WTC11 (cell line): Measurements from ENCODE around the gene CNTNAP1. TPM values are rescaled to one million over a fixed set of nuclear protein-coding genes. Genes with fewer than 3 reads are reported as not detected.

ENCODE experiments used
- ATAC-seq: fragments of 200-7000 bp; cut with Tn5 transposase; 2 replicates; pipeline ENCODE4 v1.10.0; 2021; ENCODE audit warnings: mild to moderate bottlenecking, moderate library complexity
- CTCF ChIA-PET: fragments of 300-600 bp; sonication (Branson Sonifier 250); formaldehyde crosslinking; loops from one replicate; lab custom pipeline; 2021; ENCODE audit warnings: antibody characterized with exemption; lab: Charles Lee
- POLR2A ChIA-PET: fragments of 350-600 bp; sonication (Branson Sonifier 250); formaldehyde crosslinking; loops from one replicate; lab custom pipeline; 2021; ENCODE audit warnings: antibody characterized with exemption; lab: Charles Lee
- DNase-seq: peaks from one replicate; pipeline ENCODE4 v3.0.0; 2021; ENCODE audit warnings: low spot score
- H3K27ac Mint-ChIP-seq: 2 replicates; pipeline ENCODE4 v1.8.0; 2021; ENCODE audit warnings: mixed read lengths
- H3K27me3 Mint-ChIP-seq: 2 replicates; pipeline ENCODE4 v1.8.0; 2021; ENCODE audit warnings: low read depth, mild to moderate bottlenecking, moderate library complexity, mixed read lengths
- H3K36me3 Mint-ChIP-seq: 2 replicates; pipeline ENCODE4 v1.8.0; 2021; ENCODE audit warnings: mixed read lengths
- H3K4me1 Mint-ChIP-seq: 2 replicates; pipeline ENCODE4 v1.8.0; 2022; ENCODE audit warnings: mixed read lengths
- H3K4me3 Mint-ChIP-seq: 2 replicates; pipeline ENCODE4 v1.8.0; 2021; ENCODE audit warnings: mild to moderate bottlenecking, moderate library complexity, mixed read lengths
- H3K9me3 Mint-ChIP-seq: 2 replicates; pipeline ENCODE4 v1.8.0; 2021; ENCODE audit warnings: mixed read lengths
- CREB1 ChIP-seq: sonication (generic); formaldehyde crosslinking; IDR thresholded peaks from 2 replicates; pipeline ENCODE4 v1.8.0; 2023; ENCODE audit warnings: mild to moderate bottlenecking, missing genetic modification reagents
- CREM ChIP-seq: sonication (generic); formaldehyde crosslinking; IDR thresholded peaks from 2 replicates; pipeline ENCODE4 v1.8.1; 2022; ENCODE audit warnings: mild to moderate bottlenecking, missing genetic modification reagents, moderate library complexity
- CTCF ChIP-seq: fragments of 200-600 bp; IDR thresholded peaks from 2 replicates; pipeline ENCODE4 v1.8.0; 2022; ENCODE audit warnings: antibody characterized with exemption
- E2F4 ChIP-seq: sonication (generic); formaldehyde crosslinking; IDR thresholded peaks from 2 replicates; pipeline ENCODE4 v1.8.1; 2022; ENCODE audit warnings: low read depth, mild to moderate bottlenecking, moderate library complexity, missing genetic modification reagents, borderline replicate concordance
- E2F5 ChIP-seq: sonication (generic); formaldehyde crosslinking; IDR thresholded peaks from 2 replicates; pipeline ENCODE4 v1.8.1; 2022; ENCODE audit warnings: mild to moderate bottlenecking, moderate library complexity, missing genetic modification reagents
- ELF4 ChIP-seq: sonication (generic); formaldehyde crosslinking; IDR thresholded peaks from 2 replicates; pipeline ENCODE4 v1.8.1; 2022; ENCODE audit warnings: low read depth, mild to moderate bottlenecking, moderate library complexity, missing genetic modification reagents
- ERG ChIP-seq: fragments of 250-450 bp; sonication (Bioruptor Pico); IDR thresholded peaks from 2 replicates; pipeline ENCODE4 v1.8.0; 2021; ENCODE audit warnings: mild to moderate bottlenecking
- FOXK1 ChIP-seq: sonication (generic); formaldehyde crosslinking; IDR thresholded peaks from 2 replicates; pipeline ENCODE4 v1.8.0; 2022; ENCODE audit warnings: mild to moderate bottlenecking, moderate library complexity, missing genetic modification reagents
- IRF2 ChIP-seq: sonication (generic); formaldehyde crosslinking; IDR thresholded peaks from 2 replicates; pipeline ENCODE4 v1.8.0; 2022; ENCODE audit warnings: low read depth, missing genetic modification reagents, borderline replicate concordance
- NFE2L1 ChIP-seq: sonication (generic); formaldehyde crosslinking; IDR thresholded peaks from 2 replicates; pipeline ENCODE4 v1.8.1; 2023; ENCODE audit warnings: missing genetic modification reagents
- NR3C1 ChIP-seq: sonication (generic); formaldehyde crosslinking; conservative IDR thresholded peaks from 2 replicates; pipeline ENCODE4 v1.8.1; 2023; ENCODE audit warnings: low read depth, mild to moderate bottlenecking, missing genetic modification reagents
- OVOL2 ChIP-seq: fragments of 250-450 bp; sonication (Bioruptor Pico); IDR thresholded peaks from 2 replicates; pipeline ENCODE4 v1.9.0; 2021; ENCODE audit warnings: mild to moderate bottlenecking, borderline replicate concordance
- SP1 ChIP-seq: sonication (generic); formaldehyde crosslinking; conservative IDR thresholded peaks from 2 replicates; pipeline ENCODE4 v1.8.1; 2022; ENCODE audit warnings: missing genetic modification reagents
- ZNF317 ChIP-seq: sonication (generic); formaldehyde crosslinking; IDR thresholded peaks from 2 replicates; pipeline ENCODE4 v1.8.1; 2023; ENCODE audit warnings: low read depth, mild to moderate bottlenecking, moderate library complexity, missing genetic modification reagents, borderline replicate concordance
- total RNA-seq: library from RNA; stranded (reverse); gene quantifications from 3 replicates; pipeline ENCODE4 v1.2.3, GENCODE V29; 2021
- TF ChIP-seq, protein P1 (sequence below): fragments of 250-450 bp; sonication (Bioruptor Pico); IDR thresholded peaks from 2 replicates; pipeline ENCODE4 v2.1.2; 2022; ENCODE audit warnings: mild to moderate bottlenecking, moderate library complexity
- TF ChIP-seq, protein P2 (sequence below): sonication (generic); formaldehyde crosslinking; IDR thresholded peaks from 2 replicates; pipeline ENCODE4 v1.8.1; 2022; ENCODE audit warnings: low read depth, missing genetic modification reagents, borderline replicate concordance
- TF ChIP-seq, protein P3 (sequence below): fragments of 250-450 bp; sonication (Bioruptor Pico); IDR thresholded peaks from 2 replicates; pipeline ENCODE4 v1.9.0; 2021; ENCODE audit warnings: moderate library complexity, mild to moderate bottlenecking, inconsistent platforms, borderline replicate concordance

Gene CNTNAP1
- total RNA-seq, 1 experiment from 2014 or later = 12.1 TPM

GRCh38 chr17:42692489-42692888 is 10.2 kb downstream of the CNTNAP1 start (continued):
- TF ChIP-seq CREB1 (no peak), IRF2 (no peak), NR3C1 (no peak), CTCF (no peak)
- TF ChIP-seq, all 79 proteins: peak for 0

DNA sequence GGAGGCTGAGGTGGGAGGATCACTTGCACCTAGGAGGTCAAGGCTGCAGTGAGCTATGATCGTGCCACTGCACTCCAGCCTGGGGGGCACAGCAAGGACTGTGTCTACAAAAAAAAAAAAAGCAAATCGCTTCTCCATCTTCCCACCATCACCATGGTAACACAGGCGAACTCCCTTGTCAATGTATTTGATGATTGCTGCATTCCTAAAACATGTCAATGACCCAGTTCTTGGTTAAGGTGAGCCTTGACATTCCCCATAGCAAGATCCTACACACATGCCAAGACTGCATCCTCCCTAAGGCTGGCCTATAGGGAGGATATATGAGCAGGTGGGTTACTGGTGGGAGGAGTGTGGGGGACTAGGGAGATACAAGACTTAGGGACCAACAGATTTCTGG is 12.2 kb downstream of the CNTNAP1 start:
- DNase-seq (no peak), ATAC-seq (no peak)
- H3K4me3 Mint-ChIP-seq = no peak overlapping the region
- no peak overlapping the region for H3K27ac Mint-ChIP-seq
- H3K27me3 Mint-ChIP-seq = no peaks in the 10 kb centered on the region
- H3K4me1 Mint-ChIP-seq = peaks cover 2% of the 10 kb centered on the region; the same call in 1 of the 2 replicates
- H3K36me3 Mint-ChIP-seq = peaks cover 8% of the 10 kb centered on the region
- TF ChIP-seq E2F4 (CRISPR knock-in tag) (no peak), NFE2L1 (CRISPR knock-in tag) (no peak), OVOL2 (CRISPR knock-in tag) (no peak), SP1 (no peak), ZNF317 (no peak)
- TF ChIP-seq, protein P1, sequence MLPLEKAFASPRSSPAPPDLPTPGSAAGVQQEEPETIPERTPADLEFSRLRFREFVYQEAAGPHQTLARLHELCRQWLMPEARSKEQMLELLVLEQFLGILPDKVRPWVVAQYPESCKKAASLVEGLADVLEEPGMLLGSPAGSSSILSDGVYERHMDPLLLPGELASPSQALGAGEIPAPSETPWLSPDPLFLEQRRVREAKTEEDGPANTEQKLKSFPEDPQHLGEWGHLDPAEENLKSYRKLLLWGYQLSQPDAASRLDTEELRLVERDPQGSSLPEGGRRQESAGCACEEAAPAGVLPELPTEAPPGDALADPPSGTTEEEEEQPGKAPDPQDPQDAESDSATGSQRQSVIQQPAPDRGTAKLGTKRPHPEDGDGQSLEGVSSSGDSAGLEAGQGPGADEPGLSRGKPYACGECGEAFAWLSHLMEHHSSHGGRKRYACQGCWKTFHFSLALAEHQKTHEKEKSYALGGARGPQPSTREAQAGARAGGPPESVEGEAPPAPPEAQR (CRISPR knock-in tag) = no peak
- TF ChIP-seq, all 79 proteins: peak for 0
- CTCF ChIA-PET = interaction anchor here (1.0 kb wide), 1 partner anchor 69 kb away, joined by 4 read pairs; no protein-coding TSS in a partner anchor
- POLR2A ChIA-PET = no interaction called here
- no peaks in the 10 kb centered on the region for H3K9me3 Mint-ChIP-seq

DNA sequence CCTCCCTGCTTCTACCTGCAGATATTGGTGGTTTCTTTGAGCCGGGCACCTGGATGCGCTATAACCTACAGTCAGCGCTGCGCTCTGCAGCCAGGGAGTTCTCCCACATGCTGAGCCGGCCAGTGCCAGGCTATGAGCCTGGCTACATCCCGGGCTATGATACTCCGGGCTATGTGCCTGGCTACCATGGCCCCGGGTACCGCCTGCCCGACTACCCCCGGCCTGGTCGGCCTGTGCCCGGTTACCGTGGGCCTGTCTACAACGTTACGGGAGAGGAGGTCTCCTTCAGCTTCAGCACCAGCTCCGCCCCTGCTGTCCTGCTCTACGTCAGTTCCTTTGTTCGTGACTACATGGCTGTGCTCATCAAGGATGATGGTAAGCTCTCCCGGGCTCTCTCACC is 13.2 kb downstream of the CNTNAP1 start:
- H3K27ac Mint-ChIP-seq = no peak overlapping the region
- H3K36me3 Mint-ChIP-seq = peaks cover 8% of the 10 kb centered on the region
- H3K4me1 Mint-ChIP-seq = peaks cover 2% of the 10 kb centered on the region; the same call in 1 of the 2 replicates
- ChIA-PET POLR2A (no interaction called here), CTCF (no interaction called here)
- ATAC-seq (no peak), DNase-seq (no peak)
- H3K4me3 Mint-ChIP-seq = no peak overlapping the region
- H3K9me3 Mint-ChIP-seq = no peaks in the 10 kb centered on the region
- TF ChIP-seq, protein P2, sequence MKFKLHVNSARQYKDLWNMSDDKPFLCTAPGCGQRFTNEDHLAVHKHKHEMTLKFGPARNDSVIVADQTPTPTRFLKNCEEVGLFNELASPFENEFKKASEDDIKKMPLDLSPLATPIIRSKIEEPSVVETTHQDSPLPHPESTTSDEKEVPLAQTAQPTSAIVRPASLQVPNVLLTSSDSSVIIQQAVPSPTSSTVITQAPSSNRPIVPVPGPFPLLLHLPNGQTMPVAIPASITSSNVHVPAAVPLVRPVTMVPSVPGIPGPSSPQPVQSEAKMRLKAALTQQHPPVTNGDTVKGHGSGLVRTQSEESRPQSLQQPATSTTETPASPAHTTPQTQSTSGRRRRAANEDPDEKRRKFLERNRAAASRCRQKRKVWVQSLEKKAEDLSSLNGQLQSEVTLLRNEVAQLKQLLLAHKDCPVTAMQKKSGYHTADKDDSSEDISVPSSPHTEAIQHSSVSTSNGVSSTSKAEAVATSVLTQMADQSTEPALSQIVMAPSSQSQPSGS (CRISPR knock-in tag) = no peak
- TF ChIP-seq FOXK1 = no peak
- TF ChIP-seq, protein P3, sequence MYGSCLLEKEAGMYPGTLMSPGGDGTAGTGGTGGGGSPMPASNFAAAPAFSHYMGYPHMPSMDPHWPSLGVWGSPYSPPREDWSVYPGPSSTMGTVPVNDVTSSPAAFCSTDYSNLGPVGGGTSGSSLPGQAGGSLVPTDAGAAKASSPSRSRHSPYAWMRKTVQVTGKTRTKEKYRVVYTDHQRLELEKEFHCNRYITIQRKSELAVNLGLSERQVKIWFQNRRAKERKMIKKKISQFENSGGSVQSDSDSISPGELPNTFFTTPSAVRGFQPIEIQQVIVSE (CRISPR knock-in tag) = no peak
- TF ChIP-seq SP1 = no peak
- no peak for TF ChIP-seq ELF4 (CRISPR knock-in tag)
- TF ChIP-seq E2F5 (CRISPR knock-in tag) = no peak
- TF ChIP-seq ERG = no peak
- no peak for TF ChIP-seq CREM (CRISPR knock-in tag)
- no peaks in the 10 kb centered on the region for H3K27me3 Mint-ChIP-seq
